ENCODE measurements around the gene RAB8B. TPM values are rescaled to one million over a fixed set of nuclear protein-coding genes. Genes with fewer than 3 reads are reported as not detected.

Gene RAB8B
- total RNA-seq, 1 experiment from 2014 or later = 33.8 TPM

- DNase-seq = no peak
- no peak for TF ChIP-seq CTCF (conservative IDR thresholded peaks at IDR 0.05)
- Histone ChIP-seq H3K79me2 (ENCODE audit: insufficient read depth, low read length) (0 out of 2 replicates have a peak, but pooled peaks cover 2% of the 10 kb centered on the region), H4K20me1 (ENCODE audit: control insufficient read depth, insufficient read depth, insufficient read length) (no peaks in the 10 kb centered on the region), H3K27ac (ENCODE audit: insufficient read length, low read depth, low read length) (no peak overlapping the region), H2BK12ac (ENCODE audit: insufficient read length, low read depth, low read length) (no peak overlapping the region), H4K5ac (ENCODE audit: insufficient read length, low read depth, low read length) (no peak overlapping the region), H3K23me2 (ENCODE audit: insufficient read length, low read depth, low read length, poor library complexity, severe bottlenecking) (no peaks in the 10 kb centered on the region), H2AFZ (ENCODE audit: low read length) (no peak overlapping the region), H4K8ac (replicated peaks; ENCODE audit: insufficient read length, low read depth, low read length) (no peak overlapping the region), H3K79me1 (ENCODE audit: insufficient read depth, low read depth, low read length, poor library complexity, severe bottlenecking) (no peaks in the 10 kb centered on the region), H3K14ac (ENCODE audit: insufficient read depth, low read length) (no peak overlapping the region), H3K9ac (ENCODE audit: extremely low read depth, insufficient read length, low read length) (no peak overlapping the region), H4K91ac (ENCODE audit: insufficient read length, low read depth, low read length) (no peak overlapping the region), H3K23ac (ENCODE audit: insufficient read length, low read depth, low read length) (no peak overlapping the region), H3K4me1 (ENCODE audit: insufficient read depth, low read length) (no peaks in the 10 kb centered on the region), H2BK5ac (ENCODE audit: insufficient read length, low read length) (no peak overlapping the region), H3K27me3 (ENCODE audit: insufficient read depth, low read length) (no peaks in the 10 kb centered on the region), H3T11ph (ENCODE audit: low read length) (no peak overlapping the region), H2AK5ac (ENCODE audit: insufficient read length, low read length) (no peak overlapping the region), H2BK15ac (ENCODE audit: low read depth, low read length) (no peak overlapping the region), H2BK20ac (ENCODE audit: low read depth, low read length, poor library complexity, severe bottlenecking) (no peak overlapping the region), H3K4me2 (ENCODE audit: insufficient read depth, insufficient read length, low read length) (no peak overlapping the region), H3K9me3 (ENCODE audit: control insufficient read depth, low read depth, low read length) (no peaks in the 10 kb centered on the region), H3K4ac (ENCODE audit: low read depth, low read length) (no peak overlapping the region), H3K56ac (ENCODE audit: insufficient read length, low read depth, low read length) (no peak overlapping the region), H3K18ac (ENCODE audit: insufficient read length, low read depth, low read length) (no peak overlapping the region), H2BK120ac (ENCODE audit: low read depth, low read length, poor library complexity, severe bottlenecking) (no peak overlapping the region)
- no CpG with 5 or more reads among the region's 9 CpGs for WGBS (ENCODE audit: extremely low coverage, insufficient read length, low lambda C conversion rate)
- Mint-ChIP-seq H3K27ac (peak overlapping the region in 1 of 3 experiments; percentile 25; a peak in 2 of 7 replicates), H3K36me3 (ENCODE audit: insufficient read depth in 1 of 3, low read depth in 3 of 3) (peaks cover 0 to 6% (median 3%) of the 10 kb centered on the region in 3 experiments; a peak in 5 of 7 replicates), H3K9me3 (no peaks in the 10 kb centered on the region), H3K4me1 (peaks cover 21 to 27% of the 10 kb centered on the region in 2 experiments), H3K4me3 (no peak overlapping the region), H3K27me3 (ENCODE audit: low read depth) (no peaks in the 10 kb centered on the region)
Observed at GRCh38 chr15:63203451-63204090, 14.2 kb downstream of the RAB8B start.

All from H9 (cell line).